AG04449 (cell line): ENCODE data around the gene HMGB3.

ENCODE experiments used
- CTCF ChIA-PET: fragments of 350-600 bp; formaldehyde crosslinking; extraction: SDS; loops from one replicate; lab custom pipeline; 2021; ENCODE audit warnings: antibody characterized with exemption; lab: Yijun Ruan, JAX
- POLR2A ChIA-PET: fragments of 400-600, 350-600 bp; formaldehyde crosslinking; extraction: SDS; loops from one replicate; lab custom pipeline; 2020; ENCODE audit warnings: antibody characterized with exemption, inconsistent platforms; lab: Yijun Ruan, JAX
- DNase-seq: peaks from one replicate; pipeline ENCODE4 v3.0.0-alpha.2; 2010; ENCODE audit warnings: low read depth, low spot score
- H3K4me3 ChIP-seq: 2 replicates; pipeline ENCODE4 v1.5.1; 2011; ENCODE audit warnings: low read depth, mild to moderate bottlenecking, control low read depth, low read length
- CTCF ChIP-seq: IDR thresholded peaks from one replicate; pipeline ENCODE4 v1.5.1; 2011; ENCODE audit warnings: mild to moderate bottlenecking, moderate library complexity, low read length, control low read depth, inconsistent platforms; ENCODE audit not compliant: insufficient read depth; ENCODE audit errors: missing control alignments

The HMGB3 gene

GRCh38 chrX:151004085-151004484 lies 20.9 kb downstream of the HMGB3 start:
- H3K4me3 ChIP-seq: no peak overlapping the region
- CTCF ChIA-PET: interaction anchor here (2.3 kb wide), 1 partner anchor 232 kb away, joined by 10 read pairs; no protein-coding TSS in a partner anchor
- DNase-seq: no peak
- POLR2A ChIA-PET: no interaction called here
- TF ChIP-seq CTCF: no peak

GRCh38 chrX:151006410-151007109 lies 23.4 kb downstream of the HMGB3 start:
- TF ChIP-seq CTCF: no peak
- ChIA-PET CTCF (interaction anchor here (2.3 kb wide), 1 partner anchor 235 kb away, joined by 10 read pairs; no protein-coding TSS in a partner anchor), POLR2A (no interaction called here)
- no peak overlapping the region for H3K4me3 ChIP-seq
- DNase-seq: no peak

- CTCF ChIA-PET: interaction anchor here (1.1 kb wide), 1 partner anchor 237 kb away, joined by 3 read pairs; no protein-coding TSS in a partner anchor
- no peak for TF ChIP-seq CTCF
These were observed 26.4 kb downstream of the HMGB3 start for GRCh38 chrX:151009582-151009981.

GRCh38 chrX:151013164-151013743 lies 30.1 kb downstream of the HMGB3 start:
- POLR2A ChIA-PET: no interaction called here
- no peak overlapping the region for H3K4me3 ChIP-seq
- CTCF ChIA-PET: no interaction called here
- DNase-seq: no peak
- TF ChIP-seq CTCF: no peak

More at GRCh38 chrX:151009582-151009981, 26.4 kb downstream of the HMGB3 start:
- DNase-seq: no peak
- no peak overlapping the region for H3K4me3 ChIP-seq
- POLR2A ChIA-PET: no interaction called here

GRCh38 chrX:151015684-151016083 lies 32.5 kb downstream of the HMGB3 start:
- no peak overlapping the region for H3K4me3 ChIP-seq
- TF ChIP-seq CTCF: no peak
- CTCF ChIA-PET: no interaction called here
- DNase-seq: no peak
- POLR2A ChIA-PET: no interaction called here

- ChIA-PET CTCF (interaction anchor here (1.5 to 1.6 kb wide), 2 partner anchors 63 to 242 kb away, joined by 3 to 4 read pairs; no protein-coding TSS in a partner anchor), POLR2A (no interaction called here)
- peak; percentile 4 for DNase-seq
- TF ChIP-seq CTCF: no peak
- H3K4me3 ChIP-seq: no peak overlapping the region
These were observed 36.7 kb downstream of the HMGB3 start for GRCh38 chrX:151019856-151020255.
